NCI-H128 (cell line): ENCODE measurements around the gene AQP4.

ENCODE experiments used
- DNase-seq: peaks from one replicate; lab custom pipeline; 2025; ENCODE audit not compliant: unreplicated experiment; lab: John Stamatoyannopoulos, UW

AQP4 gene

DNA sequence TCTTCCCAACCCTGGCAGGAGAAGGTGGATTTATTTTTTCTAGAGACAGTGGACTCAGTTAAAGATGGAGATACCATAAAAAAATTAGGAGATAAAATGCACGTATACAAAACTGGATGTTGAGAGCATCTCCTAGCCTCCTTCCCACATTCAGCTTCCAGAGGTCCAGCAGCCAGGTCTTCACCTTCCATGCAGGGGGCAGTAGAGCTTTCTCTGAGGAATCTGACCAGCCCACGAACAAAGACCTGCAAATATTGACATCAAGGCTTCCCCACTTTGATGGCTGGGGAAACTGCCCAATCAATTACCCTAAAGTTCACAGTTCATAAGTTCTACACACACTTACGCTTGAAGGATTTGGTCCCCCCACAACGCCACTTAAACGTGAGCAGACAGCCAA is 24.5 kb downstream of the AQP4 start:
- DNase-seq, result no peak

- DNase-seq, result no peak
Observed at GRCh38 chr18:26839609-26840008, 25.9 kb downstream of the AQP4 start.

DNA sequence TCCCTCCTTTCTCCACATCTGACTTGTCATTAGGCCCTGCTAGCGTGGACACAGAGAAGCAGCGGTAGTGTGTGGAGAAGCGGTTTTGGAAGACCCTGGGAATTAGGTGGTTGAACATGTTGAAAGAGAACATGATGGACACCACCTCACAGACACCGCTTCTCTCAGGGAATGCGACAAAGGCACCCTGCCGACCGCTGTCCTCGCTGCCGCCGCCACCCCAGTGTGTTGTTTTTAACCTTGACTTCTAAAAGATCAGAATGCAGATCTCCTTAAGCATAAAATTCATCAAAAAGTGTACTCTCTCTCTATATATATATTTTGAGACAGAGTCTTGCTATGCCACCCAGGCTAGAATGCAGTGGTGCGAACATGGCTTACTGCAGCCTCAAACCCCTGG is 33.2 kb downstream of the AQP4 start:
- DNase-seq, result no peak

- DNase-seq, result no peak
Observed at GRCh38 chr18:26827581-26827980, 37.9 kb downstream of the AQP4 start.

DNA sequence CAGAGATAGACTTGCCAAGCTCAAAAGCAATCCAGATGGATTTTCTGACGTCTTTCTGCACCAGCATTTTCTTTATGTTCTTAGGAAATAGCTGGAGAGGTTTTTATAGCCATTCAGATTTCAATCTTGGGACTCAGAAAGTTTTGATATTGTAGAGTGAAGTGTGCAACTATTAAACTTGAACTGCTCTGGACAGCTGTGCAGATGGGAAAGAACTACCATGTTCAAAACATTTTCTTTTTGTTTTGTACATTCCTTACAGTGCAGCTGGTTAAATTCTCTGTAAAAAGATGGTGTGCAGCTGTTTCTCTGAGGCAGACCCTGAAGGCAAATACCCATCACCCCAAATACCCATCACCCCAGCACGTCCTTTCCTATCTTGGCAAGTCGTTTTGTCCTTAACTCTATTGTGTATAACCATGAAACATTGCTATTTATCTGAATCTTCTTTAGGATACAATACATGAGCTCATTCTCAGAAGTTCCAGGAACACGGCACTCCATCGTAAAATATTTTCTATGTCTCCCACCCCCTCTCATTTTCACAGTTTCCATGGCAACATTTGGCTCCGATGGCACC is 38.8 kb downstream of the AQP4 start:
- no peak for DNase-seq

- no peak for DNase-seq
Observed at GRCh38 chr18:26821181-26821580, 44.3 kb downstream of the AQP4 start.

GRCh38 chr18:26819046-26819445 is 46.5 kb downstream of the AQP4 start:
- DNase-seq, result no peak

DNA sequence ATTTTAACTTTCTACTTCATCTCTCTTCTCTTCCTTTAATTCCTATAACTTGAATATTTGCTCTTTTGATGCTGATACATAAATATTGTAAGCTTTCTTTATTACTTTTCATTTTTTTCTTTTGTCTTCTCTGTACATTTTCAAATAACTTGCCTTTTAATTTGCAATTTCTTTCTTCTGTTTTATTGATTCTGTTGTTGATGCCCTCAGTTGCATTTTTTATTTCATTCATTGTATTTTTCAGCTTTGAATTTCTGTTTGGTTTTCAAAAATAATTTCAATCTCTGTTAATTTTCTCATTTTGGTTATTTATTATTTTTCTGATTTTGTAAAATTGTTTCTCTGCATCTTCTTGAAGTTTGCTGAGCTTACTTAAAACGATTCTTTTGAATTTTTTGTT is 47.0 kb downstream of the AQP4 start:
- no peak for DNase-seq

DNA sequence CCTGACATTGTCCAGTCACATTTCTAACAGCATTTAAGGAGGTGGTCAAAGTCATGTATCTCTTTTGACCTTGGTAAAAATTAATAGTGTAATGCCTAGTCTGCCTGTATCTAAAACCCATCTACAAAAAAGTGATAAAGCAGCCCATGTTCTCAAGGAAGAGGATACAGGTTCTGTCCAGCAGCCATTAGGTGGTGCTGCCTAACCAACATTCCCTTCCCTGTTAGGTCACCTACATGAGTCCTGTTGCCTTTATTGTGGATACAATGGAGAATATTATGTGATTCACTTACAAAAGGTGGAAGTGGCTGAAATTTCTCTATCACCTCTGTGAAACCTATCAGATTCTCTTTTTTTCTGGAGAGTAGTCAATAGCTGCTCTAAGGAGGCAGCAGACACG is 52.5 kb downstream of the AQP4 start:
- no peak for DNase-seq

GRCh38 chr18:26812462-26812861 is 53.0 kb downstream of the AQP4 start:
- DNase-seq, result no peak

GRCh38 chr18:26809346-26809745 is 56.2 kb downstream of the AQP4 start:
- DNase-seq, result no peak

DNA sequence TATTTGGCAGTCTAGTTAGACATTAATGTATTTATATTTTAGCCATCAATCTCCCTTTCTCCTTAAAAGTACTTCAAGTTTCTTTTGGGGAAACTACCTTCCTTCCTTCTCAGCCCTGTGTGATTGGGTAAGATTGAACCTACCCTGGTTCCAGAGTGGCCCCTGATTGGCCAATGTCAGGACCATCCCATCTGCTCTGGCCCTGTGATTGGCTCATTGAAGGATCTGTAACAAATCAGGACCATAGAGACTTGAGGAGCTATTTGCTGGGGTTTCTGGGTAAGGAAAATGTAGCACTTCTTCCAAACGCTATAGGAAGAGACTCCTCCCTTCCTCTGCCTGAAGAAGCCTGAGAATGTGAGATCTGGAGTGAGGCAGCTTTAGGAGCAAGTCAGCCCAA is 59.3 kb downstream of the AQP4 start:
- DNase-seq, result no peak

DNA sequence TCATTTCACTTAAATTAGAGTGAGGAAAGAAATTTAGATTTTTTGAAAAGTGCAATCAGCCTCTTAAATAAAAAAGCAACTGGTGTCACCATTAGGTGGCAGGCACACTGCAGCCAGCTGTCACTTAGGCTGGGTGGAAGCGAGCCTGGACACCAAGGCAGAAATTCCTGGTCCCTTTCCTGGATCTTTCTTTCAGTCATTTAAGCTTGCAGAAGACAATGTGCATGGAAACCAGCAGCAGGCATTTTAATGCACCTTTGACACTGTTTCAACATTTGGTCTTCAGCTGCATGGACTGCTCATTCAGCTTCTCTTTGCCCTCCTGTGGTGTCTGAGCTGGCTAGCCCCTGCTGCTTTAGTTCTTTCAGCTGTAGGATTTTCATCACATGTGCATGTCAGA is 61.0 kb downstream of the AQP4 start:
- no peak for DNase-seq

- DNase-seq, result no peak
Observed at GRCh38 chr18:26803643-26804042, 61.9 kb downstream of the AQP4 start.

DNA sequence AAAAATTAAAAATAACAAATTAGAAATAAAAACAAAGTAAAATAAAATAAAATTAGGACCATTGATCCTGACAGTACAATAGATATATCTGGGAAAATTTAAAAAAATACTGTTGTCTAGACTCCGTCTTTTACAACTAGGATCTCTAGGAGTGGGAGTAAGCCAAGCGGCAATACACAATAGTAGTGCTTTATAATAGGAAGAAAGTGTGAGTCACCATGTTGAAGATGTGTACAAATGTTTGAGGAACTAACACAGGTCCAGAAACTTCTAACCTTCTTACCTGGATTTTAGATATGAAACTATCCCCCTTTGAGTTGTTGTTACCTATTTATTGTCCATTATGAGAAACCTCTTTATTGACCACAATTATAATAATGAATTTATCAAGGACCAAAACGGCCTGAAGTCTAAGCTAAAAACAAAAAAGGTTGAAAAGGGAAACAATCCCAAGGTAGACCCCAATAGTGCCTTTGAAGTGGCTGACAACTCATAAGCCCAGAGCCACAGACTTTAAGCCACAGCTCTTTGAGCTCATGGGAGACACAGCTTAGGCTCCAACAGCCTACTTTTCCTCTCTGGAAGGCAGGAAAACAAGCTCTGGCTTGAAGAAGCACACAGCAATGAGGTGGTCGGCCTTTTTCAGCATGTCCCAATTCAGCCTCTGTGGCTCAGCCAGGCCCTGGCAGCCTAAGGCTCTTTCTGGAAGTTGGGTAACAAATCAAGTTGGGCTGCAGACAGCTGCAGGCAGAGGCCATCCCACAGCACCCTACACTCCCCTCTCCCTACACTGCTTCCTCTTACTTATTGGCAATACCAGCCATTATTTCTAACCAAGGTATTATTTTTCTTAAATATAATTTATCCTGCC is 62.9 kb downstream of the AQP4 start:
- DNase-seq, result no peak
